C4-2B (cell line): ENCODE data around the gene OR7G2.
A peak's percentile ranks its signal among the peaks of the same experiment; 100 is the strongest.

Experiments
- H3K27ac ChIP-seq: fragments of 450-650 bp; 2 replicates; pipeline ENCODE4 v1.5.1; 2017
- ZFX ChIP-seq: fragments of 450-650 bp; IDR thresholded peaks from 2 replicates; pipeline ENCODE4 v1.6.1; 2017
- TF ChIP-seq, protein P1 (sequence below): fragments of 450-650 bp; conservative IDR thresholded peaks from 2 replicates; pipeline ENCODE4 v1.5.1; 2017; ENCODE audit warnings: mild to moderate bottlenecking

The OR7G2 gene

DNA sequence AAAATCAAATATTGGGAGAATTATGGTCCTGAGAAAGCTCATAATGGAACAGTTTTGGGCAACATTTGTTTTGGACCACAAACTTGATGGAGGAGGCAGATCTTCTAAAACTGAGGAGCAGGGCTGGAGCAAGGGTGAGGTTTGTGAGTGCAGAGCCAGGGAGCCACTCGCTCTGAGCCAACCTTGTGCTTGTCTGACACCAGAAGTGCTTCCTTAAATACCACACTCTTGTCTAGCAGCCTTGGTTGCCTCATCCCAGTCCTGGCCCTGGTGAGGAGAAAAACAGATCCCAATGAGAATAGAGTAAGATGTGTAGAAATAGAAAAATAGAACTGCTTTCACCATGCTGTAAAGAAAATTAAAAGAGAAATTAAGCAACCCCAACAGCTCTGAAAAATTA, 39.6 kb upstream of the OR7G2 start:
- no peak overlapping the region for H3K27ac ChIP-seq
- no peak for TF ChIP-seq ZFX
- TF ChIP-seq, protein P1, sequence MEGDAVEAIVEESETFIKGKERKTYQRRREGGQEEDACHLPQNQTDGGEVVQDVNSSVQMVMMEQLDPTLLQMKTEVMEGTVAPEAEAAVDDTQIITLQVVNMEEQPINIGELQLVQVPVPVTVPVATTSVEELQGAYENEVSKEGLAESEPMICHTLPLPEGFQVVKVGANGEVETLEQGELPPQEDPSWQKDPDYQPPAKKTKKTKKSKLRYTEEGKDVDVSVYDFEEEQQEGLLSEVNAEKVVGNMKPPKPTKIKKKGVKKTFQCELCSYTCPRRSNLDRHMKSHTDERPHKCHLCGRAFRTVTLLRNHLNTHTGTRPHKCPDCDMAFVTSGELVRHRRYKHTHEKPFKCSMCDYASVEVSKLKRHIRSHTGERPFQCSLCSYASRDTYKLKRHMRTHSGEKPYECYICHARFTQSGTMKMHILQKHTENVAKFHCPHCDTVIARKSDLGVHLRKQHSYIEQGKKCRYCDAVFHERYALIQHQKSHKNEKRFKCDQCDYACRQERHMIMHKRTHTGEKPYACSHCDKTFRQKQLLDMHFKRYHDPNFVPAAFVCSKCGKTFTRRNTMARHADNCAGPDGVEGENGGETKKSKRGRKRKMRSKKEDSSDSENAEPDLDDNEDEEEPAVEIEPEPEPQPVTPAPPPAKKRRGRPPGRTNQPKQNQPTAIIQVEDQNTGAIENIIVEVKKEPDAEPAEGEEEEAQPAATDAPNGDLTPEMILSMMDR, result no peak

DNA sequence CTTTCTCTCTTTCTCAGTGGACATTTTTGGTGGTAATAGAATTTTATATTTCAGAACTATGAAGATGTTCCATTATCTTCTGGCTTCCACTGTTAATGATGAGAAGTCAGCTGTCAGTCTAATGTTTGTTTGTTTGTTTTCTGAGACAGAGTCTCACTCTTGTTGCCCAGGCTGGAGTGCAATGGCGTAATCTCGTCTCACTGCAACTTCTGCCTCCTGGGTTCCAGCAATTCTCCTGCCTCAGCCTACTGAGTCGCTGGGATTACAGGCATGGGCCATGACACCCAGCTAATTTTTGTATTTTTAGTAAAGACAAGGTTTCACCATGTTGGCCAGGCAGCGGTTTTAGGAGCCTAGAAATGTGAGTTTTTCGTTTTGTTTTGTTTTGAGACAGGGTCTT, 37.6 kb upstream of the OR7G2 start:
- no peak overlapping the region for H3K27ac ChIP-seq
- TF ChIP-seq, protein P1, result no peak
- TF ChIP-seq ZFX, result no peak

DNA sequence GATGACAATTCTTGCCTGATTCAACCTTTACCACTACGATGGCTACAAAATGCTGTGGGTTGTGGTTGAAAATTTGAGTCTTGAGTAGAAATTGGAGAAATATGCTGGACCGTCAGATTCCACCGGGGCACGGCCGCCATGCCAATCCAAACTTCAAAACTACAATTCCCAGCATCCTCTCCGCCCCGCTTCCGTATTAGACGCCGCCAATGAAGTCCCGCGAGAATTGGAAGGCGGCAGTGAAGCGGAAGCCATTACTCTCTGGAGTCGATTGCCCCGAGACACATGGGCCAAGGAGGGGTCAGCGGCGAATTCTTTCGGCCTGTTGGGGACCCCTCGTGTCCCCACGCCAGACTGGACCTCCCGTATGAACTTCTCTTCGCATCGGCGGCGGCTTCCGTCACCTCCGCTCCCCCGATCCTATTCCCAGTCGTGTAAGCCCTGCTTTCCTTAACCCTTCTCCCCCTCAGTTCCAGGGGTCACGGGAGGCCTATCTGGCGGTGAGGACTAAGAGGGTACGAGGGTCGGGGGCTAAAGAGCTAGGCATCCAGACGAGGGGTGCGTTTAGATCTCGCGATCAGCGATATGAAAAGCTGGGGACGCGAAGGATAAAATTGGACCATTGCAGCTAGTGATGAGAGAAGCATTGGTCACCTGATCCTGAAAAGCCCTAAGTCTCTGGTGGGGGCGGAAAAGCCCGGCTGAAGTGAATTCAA, 33.0 kb upstream of the OR7G2 start, which contains the start of gene ZNF317:
ZNF317 (plus strand) TSS at position 239 of the 716 bp plus-strand sequence. CDS start 15,620 bp downstream, outside the sequence.
- peak; percentile 58; the same call in 1 of the 2 replicates for TF ChIP-seq ZFX
- TF ChIP-seq, protein P1, result no peak
- H3K27ac ChIP-seq, result peak within 1 kb of the TSS; percentile 91

DNA sequence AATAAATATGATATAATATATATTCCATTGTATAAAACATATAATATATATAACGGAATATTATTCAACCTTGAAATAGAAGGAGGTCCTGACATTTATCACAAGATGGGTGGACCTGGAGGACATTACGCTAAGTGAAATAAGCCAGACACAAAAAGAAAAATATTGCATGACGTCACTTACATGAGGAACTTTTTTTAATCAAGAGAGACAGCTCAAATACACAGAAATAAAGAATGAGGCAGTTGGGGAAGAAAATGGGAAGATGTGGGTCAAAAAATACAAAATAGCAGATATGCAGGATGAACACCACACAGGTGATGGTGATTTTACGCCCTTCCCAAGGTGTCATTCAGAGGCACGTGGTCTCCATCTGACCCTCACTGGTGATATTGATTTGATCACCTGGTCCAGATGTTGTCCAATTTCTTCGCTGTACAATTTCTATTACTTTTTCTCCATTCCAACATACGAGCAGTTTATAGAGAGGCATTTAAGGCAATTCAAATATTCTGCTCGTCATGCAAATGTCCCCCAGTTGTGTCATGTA, 32.4 kb upstream of the OR7G2 start:
- TF ChIP-seq, protein P1, result no peak
- TF ChIP-seq ZFX, result no peak
- peak overlapping the region; percentile 91 for H3K27ac ChIP-seq

DNA sequence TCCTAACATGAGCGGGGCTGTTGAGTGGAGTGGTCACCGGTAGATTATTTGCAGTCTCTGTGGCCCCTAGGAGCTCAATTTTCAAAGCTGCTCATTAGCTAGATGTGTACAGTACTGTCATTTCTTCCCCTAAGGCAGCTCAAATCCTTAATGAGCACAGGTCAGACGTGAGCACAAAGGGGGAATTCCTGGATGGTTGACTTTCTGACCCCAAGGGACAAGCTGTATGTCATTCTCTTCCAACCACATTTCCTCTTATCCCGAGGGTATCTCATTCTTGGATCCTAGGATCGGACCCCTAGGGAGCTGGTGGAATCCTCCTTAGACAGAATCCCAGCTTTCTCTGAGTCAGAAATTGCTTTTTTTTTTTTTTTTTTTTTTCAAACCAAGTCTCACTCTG, 25.1 kb upstream of the OR7G2 start:
- no peak for TF ChIP-seq ZFX
- TF ChIP-seq, protein P1, result no peak
- no peak overlapping the region for H3K27ac ChIP-seq

DNA sequence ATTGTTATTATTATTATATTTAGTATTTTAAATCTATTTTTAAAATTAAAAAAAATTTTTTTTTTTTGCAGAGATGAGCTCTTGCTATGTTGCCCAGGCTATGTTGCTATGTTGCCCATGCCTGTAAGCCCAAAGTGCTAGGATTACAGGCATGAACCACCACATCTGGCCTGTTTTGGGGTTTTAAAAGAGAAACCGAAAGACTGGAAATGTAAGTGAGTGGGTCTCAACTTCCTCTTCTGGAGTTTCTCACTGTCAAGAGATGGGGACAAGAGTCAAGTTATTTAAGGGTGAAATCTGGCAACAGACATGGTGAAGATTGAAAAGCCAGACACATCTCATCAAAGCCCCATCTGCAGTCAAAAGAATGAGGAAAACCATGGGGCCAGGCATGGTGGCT, 23.7 kb upstream of the OR7G2 start:
- TF ChIP-seq, protein P1, result no peak
- no peak for TF ChIP-seq ZFX

DNA sequence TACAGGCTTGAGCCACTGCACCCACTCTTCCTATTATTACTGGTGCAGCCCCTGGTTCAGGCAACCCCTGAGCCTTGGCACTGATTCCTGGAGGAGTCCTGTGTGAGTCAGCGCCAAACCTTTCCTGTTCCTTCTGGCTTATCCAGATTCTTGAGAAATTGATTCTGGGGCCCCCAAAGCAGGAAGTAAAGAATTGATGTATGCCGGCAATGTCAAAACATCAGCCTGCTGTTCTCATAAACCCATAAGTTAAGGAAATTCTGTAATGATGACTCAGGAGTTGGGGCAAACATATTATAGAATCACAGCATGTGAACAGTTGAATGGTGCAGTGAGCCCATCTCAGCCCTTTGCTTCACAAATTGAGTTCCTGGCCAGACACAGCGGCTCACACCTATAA, 20.9 kb upstream of the OR7G2 start:
- no peak overlapping the region for H3K27ac ChIP-seq
- TF ChIP-seq, protein P1, result no peak
- no peak for TF ChIP-seq ZFX

More for the DNA sequence above, 23.7 kb upstream of the OR7G2 start:
- no peak overlapping the region for H3K27ac ChIP-seq
